Measurements from ENCODE around the gene TECPR2. TPM values are rescaled to one million over a fixed set of nuclear protein-coding genes. Genes with fewer than 3 reads are reported as not detected.

Gene TECPR2
- total and polyA plus RNA-seq, 10 of the 15 experiments (the other 5 are each of a cell fraction or from before 2014, with no cell fraction given): 0.15 to 10.0 (median 3.0) TPM

- in situ Hi-C loops (cut with MboI): no loop called here
- Histone ChIP-seq H3K9me3 (replicated peaks; ENCODE audit: control insufficient read depth, insufficient read depth, low read length) (no peaks in the 10 kb centered on the region), H3K36me3 (ENCODE audit: control insufficient read depth in 2 of 2, insufficient read depth in 2 of 2, low read length in 1 of 2) (no peaks in the 10 kb centered on the region), H3K9ac (ENCODE audit: control insufficient read depth, insufficient read depth, low read length) (no peak overlapping the region), H3K27ac (ENCODE audit: control insufficient read depth, insufficient read depth) (no peak overlapping the region), H3K4me2 (ENCODE audit: control insufficient read depth, insufficient read depth) (no peak overlapping the region), H3K4me3 (no peak overlapping the region), H2AFZ (ENCODE audit: control insufficient read depth, low read depth, low read length) (no peak overlapping the region), H4K20me1 (ENCODE audit: control insufficient read depth, insufficient read depth) (no peaks in the 10 kb centered on the region), H3K79me2 (ENCODE audit: control insufficient read depth, insufficient read depth, low read length) (no peaks in the 10 kb centered on the region), H3K27me3 (replicated peaks in 1 of 2; ENCODE audit: control insufficient read depth in 2 of 2, insufficient read depth in 2 of 2, low read length in 1 of 2) (no peaks in the 10 kb centered on the region), H3K4me1 (ENCODE audit: control insufficient read depth, insufficient read depth, low read length) (no peaks in the 10 kb centered on the region)
- CTCF ChIA-PET: no interaction called here
- no peak for DNase-seq (ENCODE audit: low read depth, low spot score)
- ATAC-seq: no peak
- intact Hi-C loops (cut with micrococcal nuclease; ENCODE audit: unreplicated experiment): no loop called here
- POLR2A ChIA-PET: no interaction called here
- FAIRE-seq: no peak
- RAD21 ChIA-PET (ENCODE audit: unreplicated experiment): no interaction called here
- TF ChIP-seq, protein P1, sequence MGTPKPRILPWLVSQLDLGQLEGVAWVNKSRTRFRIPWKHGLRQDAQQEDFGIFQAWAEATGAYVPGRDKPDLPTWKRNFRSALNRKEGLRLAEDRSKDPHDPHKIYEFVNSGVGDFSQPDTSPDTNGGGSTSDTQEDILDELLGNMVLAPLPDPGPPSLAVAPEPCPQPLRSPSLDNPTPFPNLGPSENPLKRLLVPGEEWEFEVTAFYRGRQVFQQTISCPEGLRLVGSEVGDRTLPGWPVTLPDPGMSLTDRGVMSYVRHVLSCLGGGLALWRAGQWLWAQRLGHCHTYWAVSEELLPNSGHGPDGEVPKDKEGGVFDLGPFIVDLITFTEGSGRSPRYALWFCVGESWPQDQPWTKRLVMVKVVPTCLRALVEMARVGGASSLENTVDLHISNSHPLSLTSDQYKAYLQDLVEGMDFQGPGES (IDR thresholded peaks at IDR 0.05): no peak
- no peak for TF ChIP-seq RCOR1 (conservative IDR thresholded peaks at IDR 0.05; ENCODE audit: low read depth, low read length)
- TF ChIP-seq FOS (IDR thresholded peaks at IDR 0.05; ENCODE audit: borderline replicate concordance, extremely low read depth, insufficient read length): no peak
- TF ChIP-seq, protein P2, sequence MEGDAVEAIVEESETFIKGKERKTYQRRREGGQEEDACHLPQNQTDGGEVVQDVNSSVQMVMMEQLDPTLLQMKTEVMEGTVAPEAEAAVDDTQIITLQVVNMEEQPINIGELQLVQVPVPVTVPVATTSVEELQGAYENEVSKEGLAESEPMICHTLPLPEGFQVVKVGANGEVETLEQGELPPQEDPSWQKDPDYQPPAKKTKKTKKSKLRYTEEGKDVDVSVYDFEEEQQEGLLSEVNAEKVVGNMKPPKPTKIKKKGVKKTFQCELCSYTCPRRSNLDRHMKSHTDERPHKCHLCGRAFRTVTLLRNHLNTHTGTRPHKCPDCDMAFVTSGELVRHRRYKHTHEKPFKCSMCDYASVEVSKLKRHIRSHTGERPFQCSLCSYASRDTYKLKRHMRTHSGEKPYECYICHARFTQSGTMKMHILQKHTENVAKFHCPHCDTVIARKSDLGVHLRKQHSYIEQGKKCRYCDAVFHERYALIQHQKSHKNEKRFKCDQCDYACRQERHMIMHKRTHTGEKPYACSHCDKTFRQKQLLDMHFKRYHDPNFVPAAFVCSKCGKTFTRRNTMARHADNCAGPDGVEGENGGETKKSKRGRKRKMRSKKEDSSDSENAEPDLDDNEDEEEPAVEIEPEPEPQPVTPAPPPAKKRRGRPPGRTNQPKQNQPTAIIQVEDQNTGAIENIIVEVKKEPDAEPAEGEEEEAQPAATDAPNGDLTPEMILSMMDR (IDR thresholded peaks at IDR 0.05 in 2 of 3, conservative IDR thresholded peaks at IDR 0.05 in 1 of 3; ENCODE audit: control insufficient read depth in 2 of 3, extremely low read depth in 1 of 3, insufficient read depth in 1 of 3, low read depth in 3 of 3, low read length in 3 of 3): no peak
- TF ChIP-seq MEF2B (IDR thresholded peaks at IDR 0.05; ENCODE audit: partially characterized antibody, poor library complexity, severe bottlenecking): no peak
- no peak for TF ChIP-seq IRF4 (IDR thresholded peaks at IDR 0.05; ENCODE audit: low read depth, low read length)
- TF ChIP-seq, protein P3, sequence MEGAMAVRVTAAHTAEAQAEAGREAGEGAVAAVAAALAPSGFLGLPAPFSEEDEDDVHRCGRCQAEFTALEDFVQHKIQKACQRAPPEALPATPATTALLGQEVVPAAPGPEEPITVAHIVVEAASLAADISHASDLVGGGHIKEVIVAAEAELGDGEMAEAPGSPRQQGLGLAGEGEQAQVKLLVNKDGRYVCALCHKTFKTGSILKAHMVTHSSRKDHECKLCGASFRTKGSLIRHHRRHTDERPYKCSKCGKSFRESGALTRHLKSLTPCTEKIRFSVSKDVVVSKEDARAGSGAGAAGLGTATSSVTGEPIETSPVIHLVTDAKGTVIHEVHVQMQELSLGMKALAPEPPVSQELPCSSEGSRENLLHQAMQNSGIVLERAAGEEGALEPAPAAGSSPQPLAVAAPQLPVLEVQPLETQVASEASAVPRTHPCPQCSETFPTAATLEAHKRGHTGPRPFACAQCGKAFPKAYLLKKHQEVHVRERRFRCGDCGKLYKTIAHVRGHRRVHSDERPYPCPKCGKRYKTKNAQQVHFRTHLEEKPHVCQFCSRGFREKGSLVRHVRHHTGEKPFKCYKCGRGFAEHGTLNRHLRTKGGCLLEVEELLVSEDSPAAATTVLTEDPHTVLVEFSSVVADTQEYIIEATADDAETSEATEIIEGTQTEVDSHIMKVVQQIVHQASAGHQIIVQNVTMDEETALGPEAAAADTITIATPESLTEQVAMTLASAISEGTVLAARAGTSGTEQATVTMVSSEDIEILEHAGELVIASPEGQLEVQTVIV (IDR thresholded peaks at IDR 0.05; ENCODE audit: borderline replicate concordance, partially characterized antibody): no peak
- TF ChIP-seq LARP7 (IDR thresholded peaks at IDR 0.05): no peak
- no peak for TF ChIP-seq YY1 (IDR thresholded peaks at IDR 0.05; ENCODE audit: low read depth, low read length)
- TF ChIP-seq BCL11A (IDR thresholded peaks at IDR 0.05; ENCODE audit: low read depth, low read length): no peak
- TF ChIP-seq PRDM15 (CRISPR knock-in tag; IDR thresholded peaks at IDR 0.05): no peak
- no peak for TF ChIP-seq MYB (IDR thresholded peaks at IDR 0.05; ENCODE audit: borderline replicate concordance, low read depth, low read length)
- no peak for TF ChIP-seq ZNF384 (IDR thresholded peaks at IDR 0.05; ENCODE audit: borderline replicate concordance, low read depth, low read length)
- no peak for TF ChIP-seq SIX5 (IDR thresholded peaks at IDR 0.05; ENCODE audit: low read depth, low read length, severe bottlenecking)
- no peak for TF ChIP-seq SREBF1 (IDR thresholded peaks at IDR 0.05; ENCODE audit: low read length)
- TF ChIP-seq HDGF (IDR thresholded peaks at IDR 0.05): no peak
- no peak for TF ChIP-seq TCF7 (IDR thresholded peaks at IDR 0.05; ENCODE audit: borderline replicate concordance)
- no peak for TF ChIP-seq PML (IDR thresholded peaks at IDR 0.05; ENCODE audit: low read length)
- BruUV-seq (replicated peaks): no TSS peak
- SMC1A ChIA-PET (ENCODE audit: uncharacterized antibody, unreplicated experiment): no interaction called here
- WGBS (ENCODE audit: insufficient coverage, insufficient replicate concordance, low lambda C conversion rate, missing lambda C conversion rate): 90% methylated on average over 11 of the region's 11 CpGs
Measured at GRCh38 chr14:102496331-102496691, 133.6 kb downstream of the TECPR2 start.

Measured in GM12878 (cell line).